ENCODE results near the gene PHACTR3.

- TF ChIP-seq CTCF (conservative IDR thresholded peaks at IDR 0.05; ENCODE audit: low read depth, low read length) (no peak), EZH2phosphoT487 (IDR thresholded peaks at IDR 0.05; ENCODE audit: borderline replicate concordance, low read length) (no peak), EZH2 (IDR thresholded peaks at IDR 0.05; ENCODE audit: low read length, unreplicated experiment) (no peak)
Measured at GRCh38 chr20:59622496-59622895, 18.2 kb downstream of the PHACTR3 start.
